NCI-H446 treated with DMSO at 0.1 percent for 48 hours (cell line): ENCODE data around the gene MLEC.

ENCODE experiments used
- DNase-seq: peaks from one replicate; lab custom pipeline; 2025; lab: John Stamatoyannopoulos, UW

Gene MLEC

DNA sequence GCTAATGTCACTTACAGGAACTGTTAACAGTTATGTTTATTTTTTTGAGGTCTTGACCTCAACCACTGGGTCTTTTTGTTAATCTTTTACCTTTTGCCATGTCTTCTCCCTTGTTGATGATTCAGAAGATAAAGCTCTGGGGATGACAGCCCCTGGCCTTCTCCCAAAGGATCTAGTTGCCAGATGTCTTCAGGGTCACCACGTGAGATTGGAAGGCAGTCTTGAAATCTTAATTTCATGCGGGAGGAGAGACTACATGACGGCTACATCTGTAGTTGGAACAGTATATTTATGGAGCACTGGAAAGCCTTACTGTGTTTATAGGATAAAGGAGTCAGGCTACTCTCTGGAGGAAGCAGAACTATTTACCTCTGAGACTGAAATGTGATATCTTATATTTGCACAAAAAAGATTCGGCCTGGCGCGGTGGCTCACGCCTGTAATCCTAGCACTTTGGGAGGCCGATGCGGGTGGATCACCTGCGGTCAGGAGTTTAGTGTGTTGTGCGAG lies 5.6 kb downstream of the MLEC start:
- no peak for DNase-seq

DNA sequence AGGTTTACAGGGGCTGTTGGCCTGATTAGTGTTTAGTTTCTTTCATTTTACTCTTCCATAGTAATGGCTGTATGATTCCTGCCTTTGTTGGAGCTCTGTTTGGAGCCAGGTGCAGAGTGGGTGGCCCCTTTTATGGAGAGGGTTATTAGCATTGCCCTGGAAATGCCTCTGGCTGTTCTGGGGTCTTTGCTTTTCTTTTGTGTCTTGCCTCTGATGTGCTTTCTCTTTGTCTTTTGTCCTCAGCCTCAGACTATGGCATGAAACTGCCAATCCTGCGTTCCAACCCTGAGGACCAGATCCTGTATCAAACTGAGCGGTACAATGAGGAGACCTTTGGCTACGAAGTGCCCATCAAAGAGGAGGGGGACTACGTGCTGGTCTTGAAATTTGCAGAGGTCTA lies 6.9 kb downstream of the MLEC start:
- no peak for DNase-seq

DNA sequence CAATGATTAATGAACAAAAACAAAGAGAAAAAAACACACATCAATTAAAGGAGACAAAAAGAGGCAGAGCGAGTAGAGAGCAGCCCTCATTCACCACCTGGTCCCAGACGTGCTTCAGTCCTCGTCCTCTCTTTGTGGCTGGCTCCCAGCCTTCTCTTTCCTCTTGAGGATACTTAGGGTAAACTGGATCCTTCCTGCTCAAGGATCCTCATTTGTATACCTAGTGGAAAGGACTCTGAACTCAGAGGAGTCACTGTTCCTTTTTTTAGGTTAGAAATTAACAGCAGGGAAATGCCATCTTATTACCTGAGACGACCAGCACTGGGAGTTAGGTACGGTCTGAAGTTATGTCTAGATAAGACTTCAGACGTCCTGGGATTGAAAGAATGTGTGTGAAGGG lies 9.7 kb downstream of the MLEC start:
- no peak for DNase-seq

DNA sequence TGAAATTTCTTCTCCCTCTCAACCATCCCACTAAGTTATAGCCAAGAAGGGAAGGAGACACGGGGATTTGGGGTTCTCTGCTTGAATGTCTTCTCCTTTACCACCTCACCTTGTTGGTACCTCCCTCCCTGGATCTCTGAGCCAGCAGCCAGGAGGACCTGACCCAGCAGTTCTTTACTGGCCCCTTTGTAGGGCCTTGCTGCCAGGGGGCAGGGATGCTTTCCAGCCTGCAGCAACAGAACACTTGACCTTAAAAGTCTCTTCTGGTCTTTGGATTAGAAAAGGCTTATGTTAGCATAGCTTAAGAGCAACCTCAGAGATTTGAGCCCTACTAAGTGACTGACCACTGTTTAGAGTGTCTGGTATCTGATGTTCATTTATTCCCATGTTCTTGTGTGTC lies 10.4 kb downstream of the MLEC start:
- DNase-seq: no peak

DNA sequence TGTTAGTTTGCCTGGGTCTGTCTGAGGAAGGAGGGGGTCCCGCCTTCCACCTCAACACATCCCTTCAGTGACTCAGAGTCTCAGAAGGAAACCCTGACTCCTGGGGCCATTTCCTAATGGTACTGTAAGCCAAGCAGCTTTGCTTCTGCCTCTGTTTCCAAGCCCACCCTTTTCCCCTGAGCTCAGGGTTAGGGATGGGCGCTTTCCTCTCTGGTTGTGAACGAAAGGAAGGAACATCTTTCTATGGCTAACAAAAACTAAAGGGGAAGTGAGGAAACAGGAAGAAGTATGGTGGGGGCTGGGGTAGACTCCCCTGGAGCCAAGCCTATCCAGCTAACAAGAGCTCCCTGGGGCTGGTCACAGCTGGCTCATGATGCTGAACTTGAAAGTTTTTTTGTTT lies 11.7 kb downstream of the MLEC start:
- no peak for DNase-seq

DNA sequence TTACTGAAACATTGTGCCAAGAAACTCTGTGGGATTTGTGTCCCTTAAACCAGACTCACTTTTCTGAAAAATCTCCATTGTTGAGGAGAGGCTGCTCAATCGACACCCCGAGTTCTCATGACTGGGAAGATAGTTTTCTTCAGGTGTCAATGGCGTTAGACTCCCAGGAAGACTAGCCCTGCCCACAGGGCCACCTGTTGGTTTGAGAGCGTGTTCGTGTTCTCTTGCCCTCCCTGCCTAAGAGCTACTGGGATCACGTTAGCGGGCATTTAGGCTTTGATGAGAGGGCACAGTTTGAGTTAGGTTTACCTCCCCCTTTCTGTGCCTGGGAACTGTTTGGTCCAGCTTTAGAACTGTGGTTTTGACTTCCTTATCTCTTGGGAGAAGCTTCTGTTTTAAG lies 12.6 kb downstream of the MLEC start:
- DNase-seq: no peak

DNA sequence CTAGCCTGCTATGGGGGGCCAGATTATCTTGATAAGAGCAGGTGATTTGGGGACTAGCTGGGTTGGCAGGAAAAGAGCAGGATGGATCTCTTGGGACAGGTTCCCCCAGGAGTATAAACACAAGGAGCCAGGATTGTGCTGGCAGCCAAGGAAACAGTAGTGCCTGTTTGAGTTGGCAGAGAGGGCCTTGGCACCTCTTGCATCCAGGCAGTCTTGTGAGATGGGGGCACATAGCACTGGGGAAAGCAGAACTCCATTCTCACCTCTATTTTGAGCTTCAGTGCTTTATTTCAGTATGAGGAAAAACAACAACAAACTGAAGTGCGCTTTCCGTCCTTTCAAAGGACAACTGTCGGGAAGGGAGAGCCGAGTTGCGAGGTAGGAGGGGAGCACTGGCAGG lies 13.9 kb downstream of the MLEC start:
- no peak for DNase-seq

DNA sequence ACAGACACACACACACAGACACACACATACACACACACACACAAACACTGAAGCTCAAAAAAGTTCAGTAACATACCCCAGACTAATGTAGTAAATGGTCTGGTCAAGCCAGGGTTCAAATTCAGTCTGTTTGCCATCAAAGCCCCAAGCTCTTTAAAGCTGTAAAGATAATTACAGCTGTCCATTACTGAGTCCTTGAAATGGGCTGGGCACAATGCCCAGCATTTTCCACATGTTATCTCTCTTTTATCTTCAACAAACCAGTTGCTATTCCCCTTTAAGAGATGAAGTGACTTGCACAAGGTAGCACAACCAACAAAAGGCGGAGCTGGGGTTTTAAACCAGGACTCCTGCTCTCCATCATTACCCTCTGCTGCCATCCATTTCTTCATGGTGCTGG lies 15.7 kb downstream of the MLEC start:
- no peak for DNase-seq

DNA sequence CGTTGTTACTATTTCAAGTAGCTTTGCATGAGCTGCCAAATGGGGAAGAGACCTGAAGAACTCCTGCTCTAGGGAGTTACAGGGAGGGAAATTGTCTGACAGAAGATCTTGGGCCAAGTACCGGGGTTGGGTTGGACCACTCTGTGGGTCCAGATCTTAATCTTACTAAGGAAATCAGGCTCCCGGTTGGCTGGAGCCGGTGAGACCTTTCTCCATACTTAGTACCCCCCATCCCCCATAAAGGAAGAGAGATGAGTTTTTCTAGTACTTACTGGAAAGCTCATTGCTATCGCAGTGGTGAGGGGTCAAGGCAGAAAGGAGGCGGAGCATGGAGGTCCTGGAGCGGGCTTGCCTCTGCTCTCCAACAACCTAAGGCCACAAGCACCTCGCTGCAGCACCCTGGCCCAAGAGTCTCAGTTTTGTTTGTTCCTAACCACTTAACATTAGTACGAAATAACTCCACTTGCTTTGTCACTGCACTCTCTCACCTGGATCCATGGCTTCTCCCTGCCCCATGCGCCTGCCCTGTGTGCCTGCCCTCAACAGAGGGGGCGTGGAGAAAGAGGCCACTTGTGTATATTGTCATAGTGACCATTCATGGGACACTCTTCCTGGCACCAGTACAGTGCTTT lies 16.5 kb downstream of the MLEC start:
- DNase-seq: no peak

DNA sequence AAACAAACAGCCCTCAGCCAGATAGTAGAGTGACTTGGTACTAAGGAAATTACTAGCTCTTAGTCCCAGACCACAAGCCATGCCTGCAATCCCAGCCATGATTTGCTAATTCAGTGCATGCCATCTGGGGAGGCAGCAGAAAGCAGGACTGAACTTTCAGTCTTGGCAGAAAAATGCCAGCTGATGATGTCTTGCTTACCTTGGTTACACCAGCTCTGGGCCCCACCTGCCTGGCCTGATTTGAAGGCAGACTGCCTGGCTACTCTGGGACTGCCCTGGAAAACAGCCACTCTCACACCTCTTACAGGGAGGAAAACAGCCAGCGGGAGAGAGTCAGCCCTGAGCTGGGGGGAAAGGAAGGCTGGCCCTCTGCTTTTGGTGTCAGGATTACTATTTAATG lies 18.7 kb downstream of the MLEC start:
- DNase-seq: no peak

DNA sequence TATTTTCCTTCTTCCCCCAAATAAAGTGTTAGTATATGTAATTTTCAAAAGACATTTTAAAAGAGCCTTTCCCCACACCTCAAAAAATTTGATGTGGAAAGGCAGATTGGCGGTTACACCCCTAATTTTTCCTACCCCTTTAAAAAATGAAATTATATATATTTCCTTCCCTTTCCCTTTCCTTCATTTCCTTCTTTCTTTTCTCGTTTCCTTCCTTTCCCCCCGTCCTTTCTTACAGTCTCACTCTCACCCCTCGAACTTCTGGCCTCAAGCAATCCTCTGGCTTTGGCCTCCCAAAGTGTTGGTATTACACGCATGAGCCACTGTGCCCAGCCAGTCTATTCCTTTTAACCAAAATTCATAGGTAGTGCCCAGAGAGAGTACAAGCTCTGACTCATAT lies 19.1 kb downstream of the MLEC start:
- DNase-seq: no peak

DNA sequence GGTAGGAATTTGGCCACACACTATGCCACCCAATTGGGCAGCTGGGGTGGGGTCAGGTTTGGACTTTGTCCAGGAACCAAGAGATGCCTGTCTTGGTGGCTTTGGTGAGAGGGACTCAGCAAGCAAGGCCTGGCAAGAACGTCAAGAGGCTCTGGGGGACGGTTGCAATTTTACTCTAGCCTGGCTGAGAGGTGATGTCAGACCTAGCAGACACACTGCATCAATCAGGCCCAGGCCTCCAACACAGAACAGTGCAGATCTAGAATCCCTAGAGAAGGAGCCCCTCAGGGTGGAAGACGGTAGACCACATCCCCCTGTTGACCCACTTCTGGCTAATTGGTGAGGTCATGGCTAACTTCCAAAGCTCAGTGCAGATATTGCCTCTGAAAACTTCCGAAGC lies 21.7 kb downstream of the MLEC start:
- DNase-seq: no peak

DNA sequence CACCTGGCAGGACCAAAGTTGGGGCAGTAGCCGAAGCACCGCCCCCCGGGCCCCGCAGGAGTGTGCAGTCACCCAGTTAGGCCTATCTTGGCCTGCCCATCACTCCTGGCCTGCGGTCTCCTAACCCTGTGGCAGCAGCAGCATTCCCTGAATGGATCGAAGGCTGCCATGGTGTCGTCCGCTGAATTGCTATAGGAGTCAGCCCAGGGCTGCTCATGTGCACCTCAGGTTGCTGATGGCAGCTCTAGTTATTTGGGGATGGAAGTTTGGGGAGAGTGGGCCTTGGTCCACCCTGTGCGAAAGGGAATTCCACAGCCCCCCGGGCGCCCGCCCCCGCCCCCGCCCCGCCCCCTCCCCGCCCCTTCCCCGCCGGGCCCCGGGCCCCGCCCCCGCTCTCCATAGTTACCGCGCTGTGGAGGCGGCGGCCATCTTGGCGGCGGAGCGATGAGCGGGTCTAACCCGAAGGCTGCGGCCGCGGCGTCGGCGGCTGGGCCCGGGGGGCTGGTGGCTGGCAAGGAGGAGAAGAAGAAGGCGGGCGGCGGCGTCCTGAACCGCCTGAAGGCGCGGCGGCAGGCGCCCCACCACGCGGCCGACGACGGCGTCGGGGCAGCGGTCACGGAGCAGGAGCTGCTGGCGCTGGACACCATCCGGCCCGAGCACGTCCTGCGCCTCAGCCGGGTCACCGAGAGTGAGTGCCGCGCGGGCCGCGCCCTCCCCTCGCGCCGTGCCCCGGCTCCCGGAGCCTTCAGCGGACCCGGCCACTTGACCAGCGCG lies 23.3 kb downstream of the MLEC start, which contains the start of gene UNC119B:
TSS of gene UNC119B (plus strand) at position 428 of the 774 bp plus-strand sequence. CDS start at position 445, 17 bp downstream.
- DNase-seq: no peak

DNA sequence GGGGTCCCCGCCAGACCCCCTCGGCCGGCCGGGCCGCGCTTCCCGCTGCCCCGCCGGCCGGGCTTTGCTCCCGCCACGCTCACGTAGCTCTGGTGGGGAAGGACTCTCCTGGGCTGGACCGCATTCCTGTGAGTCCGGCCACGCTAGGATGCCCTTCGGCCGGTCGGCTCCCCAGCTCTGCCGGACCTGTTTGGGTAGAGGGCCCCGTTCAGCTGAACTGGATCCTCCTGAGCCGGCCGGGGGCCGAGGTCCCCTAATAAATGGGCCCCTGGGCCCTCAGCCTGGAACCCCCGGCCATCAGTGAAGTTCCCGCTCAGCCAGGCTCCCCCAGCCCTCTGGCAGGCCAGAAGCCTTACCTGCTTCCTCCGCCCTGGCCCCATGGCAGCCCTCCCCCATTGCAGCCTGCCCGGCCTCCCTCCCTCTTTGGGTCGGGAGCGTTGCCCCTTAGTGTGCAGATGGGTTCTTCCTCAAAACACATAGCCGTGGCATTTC lies 23.9 kb downstream of the MLEC start:
- no peak for DNase-seq

DNA sequence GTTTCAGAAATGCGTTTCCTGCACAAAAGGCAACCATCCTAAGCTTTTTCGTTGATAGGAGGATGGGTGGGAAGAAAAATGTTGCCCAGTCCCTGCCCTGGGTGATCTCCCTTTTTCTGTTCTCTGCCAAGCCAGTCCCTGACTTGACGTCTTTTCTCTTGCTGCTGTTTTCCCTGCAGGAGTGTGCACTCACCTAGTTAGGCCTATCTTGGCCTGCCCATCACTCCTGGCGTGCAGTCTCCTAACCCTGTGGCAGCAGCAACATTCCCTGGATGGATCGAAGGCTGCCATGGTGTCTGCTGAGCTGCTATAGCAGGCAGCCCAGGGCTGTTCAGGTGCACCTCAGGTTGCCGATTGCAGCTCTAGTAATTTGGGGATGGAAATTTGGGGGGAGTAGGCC lies 24.5 kb downstream of the MLEC start:
- no peak for DNase-seq

DNA sequence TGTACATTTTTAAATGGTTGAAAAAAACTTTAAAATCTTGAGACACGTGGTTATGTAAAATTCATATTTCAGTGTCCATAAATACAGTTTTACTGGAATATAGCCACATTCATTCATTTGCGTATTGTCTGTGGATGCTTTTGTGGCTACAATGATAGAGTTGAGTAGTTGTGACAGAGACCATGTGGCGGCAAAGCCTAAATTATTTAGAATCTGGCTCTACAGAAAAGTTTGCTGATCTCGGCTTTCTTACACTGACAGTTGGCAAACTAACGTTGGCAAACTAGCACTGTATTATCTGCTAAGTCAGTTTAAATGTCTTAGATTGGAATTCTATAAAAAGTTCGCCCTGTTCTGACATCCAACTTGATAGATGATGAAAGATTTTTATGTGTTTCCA lies 25.7 kb downstream of the MLEC start:
- no peak for DNase-seq

DNA sequence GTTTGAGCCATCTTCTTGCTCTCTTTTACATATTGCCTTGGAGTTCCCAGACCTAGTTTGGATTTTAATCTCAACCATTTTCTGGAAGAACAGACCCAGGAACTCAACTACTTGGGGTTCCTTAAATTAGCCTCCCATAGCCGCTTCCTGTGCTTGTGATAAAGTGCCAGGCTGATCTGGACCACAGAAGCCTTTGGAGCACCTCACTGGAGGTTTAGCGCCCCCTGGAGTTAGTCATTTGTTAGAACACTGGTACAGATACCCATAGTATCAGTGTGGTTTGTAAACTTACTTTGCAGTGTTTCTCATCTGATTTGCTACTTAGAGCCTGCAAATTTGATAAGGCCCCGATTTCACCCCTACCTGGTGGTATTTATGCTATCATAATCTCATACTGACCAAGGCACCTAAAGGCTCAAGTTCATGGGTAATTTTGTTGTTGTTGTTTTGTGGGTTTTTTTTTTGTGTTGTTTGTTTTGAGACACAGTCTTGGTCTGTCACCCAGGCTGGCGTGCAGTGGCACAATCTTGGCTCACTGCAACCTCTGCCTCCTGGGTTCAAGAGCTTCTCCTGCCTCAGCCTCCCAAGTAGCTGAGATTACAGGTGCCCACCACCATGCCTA lies 27.0 kb downstream of the MLEC start:
- DNase-seq: peak; percentile 45

DNA sequence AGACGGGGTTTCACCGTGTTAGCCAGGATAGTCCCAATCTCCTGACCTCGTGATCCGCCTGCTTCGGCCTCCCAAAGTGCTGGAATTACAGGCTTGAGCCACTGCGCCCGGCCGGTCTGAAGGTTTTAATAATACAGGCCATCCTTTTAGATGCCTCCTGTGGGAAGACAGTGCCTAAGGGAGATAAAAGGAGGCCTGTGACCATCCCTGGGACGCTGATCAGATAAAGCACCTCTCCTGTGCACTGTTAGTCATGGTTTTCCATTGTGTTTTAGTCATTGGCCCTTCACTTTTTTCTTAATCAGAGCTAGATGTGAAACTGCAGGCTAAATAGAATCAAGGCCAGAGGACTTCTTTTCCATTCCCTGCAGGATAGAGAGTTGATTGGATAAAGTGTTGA lies 31.1 kb downstream of the MLEC start:
- no peak for DNase-seq

DNA sequence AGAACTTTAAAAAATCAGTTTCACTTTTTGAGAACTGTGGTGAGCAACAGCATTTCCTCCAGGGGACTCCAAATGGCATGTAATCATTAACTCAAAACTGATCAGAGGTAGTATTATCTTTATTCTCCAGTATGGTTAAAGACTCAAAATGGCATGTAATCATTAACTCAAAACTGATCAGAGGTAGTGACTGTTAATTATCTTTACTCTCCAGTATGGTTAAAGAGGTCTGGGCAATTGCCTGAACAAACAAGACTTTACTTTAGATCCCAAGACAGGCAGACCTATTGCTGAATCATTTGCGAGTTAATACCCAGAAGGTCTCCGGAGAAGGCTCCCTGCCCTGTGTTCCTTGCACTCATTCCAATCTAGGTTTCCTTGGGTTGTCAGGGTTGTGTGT lies 32.1 kb downstream of the MLEC start:
- DNase-seq: no peak

DNA sequence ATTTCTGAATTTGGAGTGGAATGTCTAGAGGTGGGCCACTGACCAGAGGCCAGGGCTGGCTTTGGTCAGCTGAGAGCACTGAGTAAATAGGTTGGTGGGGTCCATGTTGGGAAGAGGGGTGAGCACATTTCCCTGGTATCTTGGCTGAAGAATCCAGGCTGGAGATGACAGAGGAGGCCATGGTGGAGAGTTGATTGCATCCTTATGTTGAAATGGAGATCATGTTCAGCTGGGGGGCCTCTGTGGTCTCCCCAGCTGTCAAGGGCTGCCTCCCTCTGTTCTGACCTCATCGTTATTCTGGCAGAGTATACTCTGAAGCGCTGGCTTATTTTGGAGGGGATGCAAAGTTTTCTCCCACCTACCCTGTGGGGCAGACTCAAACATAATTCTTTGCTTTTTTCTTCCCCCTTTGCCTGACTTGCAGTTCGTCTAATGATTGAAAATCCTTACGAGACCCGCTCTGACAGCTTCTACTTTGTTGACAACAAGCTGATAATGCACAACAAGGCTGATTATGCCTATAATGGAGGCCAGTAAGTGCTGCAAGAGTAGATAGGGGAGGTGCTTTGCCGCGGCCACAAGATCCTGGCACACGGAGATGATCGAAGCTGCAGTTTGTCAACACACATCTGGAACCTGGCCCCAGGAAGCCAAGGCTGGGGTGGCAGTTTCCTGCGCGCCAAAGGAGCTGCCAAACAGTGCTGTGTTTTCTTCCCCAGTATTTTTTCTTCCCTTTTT lies 32.7 kb downstream of the MLEC start:
- DNase-seq: no peak

DNA sequence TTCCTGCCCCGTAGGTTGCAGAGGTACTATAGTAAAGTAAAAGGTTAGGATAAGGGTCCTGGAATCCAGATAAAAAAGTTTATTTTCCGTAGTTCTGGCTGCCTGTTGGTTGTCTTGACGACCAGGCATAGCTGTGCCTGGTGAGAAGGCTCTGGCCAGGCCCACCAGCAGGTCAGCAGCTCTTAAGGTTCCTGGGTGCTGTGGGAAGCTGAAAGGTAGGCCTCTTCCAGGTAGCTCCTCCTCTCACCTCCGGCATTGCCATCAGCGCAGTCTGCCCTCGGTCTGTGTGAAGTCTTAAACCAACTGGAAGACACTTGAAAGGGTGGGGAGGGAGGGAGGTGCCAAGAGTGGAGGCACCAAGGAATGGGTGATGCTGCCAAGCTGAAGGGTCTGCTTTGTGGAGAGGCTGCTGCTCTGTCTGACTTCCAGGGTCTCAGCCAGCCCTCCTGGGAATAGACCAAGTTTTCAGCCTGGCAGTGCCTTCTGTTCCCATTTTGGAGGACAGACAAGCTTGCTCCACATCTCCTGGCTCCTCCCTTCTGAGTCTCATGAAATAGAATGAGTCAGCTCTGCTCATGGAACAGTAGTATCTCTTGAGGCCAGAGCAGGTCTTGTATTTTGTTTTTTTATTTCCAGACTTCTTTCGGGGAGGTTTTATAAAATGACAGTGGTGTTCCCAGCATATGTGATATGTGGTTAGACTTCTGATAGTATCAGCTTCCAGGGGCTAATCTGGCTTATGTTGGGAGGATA lies 33.5 kb downstream of the MLEC start:
- DNase-seq: no peak
